GM12878 (cell line): ENCODE results near the gene ZNF554. TPM values are rescaled to one million over a fixed set of nuclear protein-coding genes. Genes with fewer than 3 reads are reported as not detected.

Experiments
- ATAC-seq: fragments of 200-7000 bp; cut with Tn5 transposase; 3 replicates; pipeline ENCODE4 v1.9.1; 2020; ENCODE audit warnings: mild to moderate bottlenecking, moderate library complexity
- BruUV-seq: library from RNA; stranded (reverse); fragments of 400-500 nt; replicated peaks from 2 replicates; lab custom pipeline; 2021; lab: Mats Ljungman, UMichigan
- CTCF ChIA-PET: fragments of 300-600 bp; sonication (Branson Sonifier 250); formaldehyde crosslinking; extraction: SDS; loops from one replicate; lab custom pipeline; 2021; ENCODE audit warnings: inconsistent platforms; lab: Yijun Ruan, JAX
- POLR2A ChIA-PET: fragments of 350-600 bp; formaldehyde crosslinking; extraction: SDS; loops from one replicate; lab custom pipeline; 2021; ENCODE audit warnings: inconsistent platforms; lab: Charles Lee
- RAD21 ChIA-PET: fragments of 300-600 bp; sonication (Branson Sonifier 250); formaldehyde crosslinking; loops from one replicate; lab custom pipeline; 2023; ENCODE audit warnings: antibody characterized with exemption; ENCODE audit not compliant: unreplicated experiment; lab: Charles Lee
- SMC1A ChIA-PET: fragments of 300-600 bp; sonication (Branson Sonifier 250); formaldehyde crosslinking; loops from one replicate; lab custom pipeline; 2023; ENCODE audit not compliant: unreplicated experiment, uncharacterized antibody; lab: Charles Lee
- DNase-seq: peaks from one replicate; pipeline ENCODE4 v3.0.0-alpha.2; 2011; ENCODE audit warnings: low read depth, low spot score
- FAIRE-seq: peaks from 3 replicates; lab custom pipeline; 2011; peaks lifted over from hg19 to GRCh38; lab: Jason Lieb, UNC
- H2AFZ ChIP-seq: 2 replicates; pipeline ENCODE4 v1.6.0; 2011; ENCODE audit warnings: low read depth, low read length, control low read depth; ENCODE audit not compliant: control insufficient read depth
- H3K27ac ChIP-seq: 2 replicates; pipeline ENCODE4 v1.5.1; 2011; ENCODE audit warnings: control low read depth; ENCODE audit not compliant: control insufficient read depth, insufficient read depth
- H3K27me3 ChIP-seq, 2 experiments: replicated peaks in 1 of 2; 2 replicates each; pipeline versions ENCODE4 v1.6.0 to v1.6.1; 2011; ENCODE audit warnings: low read length in 1 of 2; ENCODE audit not compliant: control insufficient read depth in 2 of 2, insufficient read depth in 2 of 2
- H3K36me3 ChIP-seq, 2 experiments: 2 replicates each; pipeline ENCODE4 v1.5.1; 2011; ENCODE audit warnings: low read length in 1 of 2; ENCODE audit not compliant: control insufficient read depth in 2 of 2, insufficient read depth in 2 of 2
- H3K4me1 ChIP-seq: 2 replicates; pipeline ENCODE4 v1.6.1; 2011; ENCODE audit warnings: mild to moderate bottlenecking, low read length, moderate library complexity, mixed read lengths; ENCODE audit not compliant: control insufficient read depth, insufficient read depth
- H3K4me2 ChIP-seq: 2 replicates; pipeline ENCODE4 v1.6.0; 2011; ENCODE audit warnings: control low read depth; ENCODE audit not compliant: control insufficient read depth, insufficient read depth
- H3K4me3 ChIP-seq: fragments of 200-600 bp; sonication (generic); 2 replicates; pipeline ENCODE4 v1.5.1; 2016
- H3K79me2 ChIP-seq: 2 replicates; pipeline ENCODE4 v1.6.0; 2011; ENCODE audit warnings: low read length; ENCODE audit not compliant: control insufficient read depth, insufficient read depth
- H3K9ac ChIP-seq: 2 replicates; pipeline ENCODE4 v1.8.0; 2011; ENCODE audit warnings: low read length, control low read depth, mixed read lengths; ENCODE audit not compliant: control insufficient read depth, insufficient read depth
- H3K9me3 ChIP-seq: replicated peaks from 3 replicates; pipeline ENCODE4 v1.5.1; 2011; ENCODE audit warnings: mild to moderate bottlenecking, low read length; ENCODE audit not compliant: control insufficient read depth, insufficient read depth
- H4K20me1 ChIP-seq: 2 replicates; pipeline ENCODE4 v1.6.0; 2011; ENCODE audit not compliant: control insufficient read depth, insufficient read depth
- PML ChIP-seq: IDR thresholded peaks from 2 replicates; pipeline ENCODE4 v1.6.1; 2012; ENCODE audit warnings: low read length, inconsistent platforms
- WGBS: methylation state at CpG from one replicate; pipeline ENCODE4 v1.1.6; 2016; ENCODE audit warnings: low lambda C conversion rate; ENCODE audit not compliant: insufficient replicate concordance, insufficient coverage; ENCODE audit errors: missing lambda C conversion rate; 5-methylcytosine and 5-hydroxymethylcytosine counted together
- in situ Hi-C: fragments of 300-500 bp; cut with MboI; formaldehyde crosslinking; loops from 9 replicates; pipeline ENCODE4 v1.14.3; 2018; ENCODE audit warnings: mixed read lengths
- intact Hi-C: fragments of 100-400 bp; cut with micrococcal nuclease; formaldehyde crosslinking; loops from one replicate; pipeline ENCODE4 v1.14.2; 2022; ENCODE audit not compliant: unreplicated experiment
- polyA plus RNA-seq, 11 experiments: library from polyadenylated mRNA; depleted of rRNA in 4 of 11; unstranded in 6 of 11; stranded (reverse) in 5 of 11; fragments of >200 nt; fragmentation: Nextera tagmentation in 4 of 11; fragmentation: Illumina TruSeq in 1 of 11; extraction: Ambion mirVana in 4 of 11; extraction: Trizol in 1 of 11; gene quantifications; 1 replicate in 1 of 11; 2 replicates in 10 of 11; pipeline versions ENCODE4 v1.2.1 to v1.2.3, GENCODE V29; 2011 to 2016; ENCODE audit warnings: inconsistent platforms in 2 of 11, missing spikeins in 2 of 11, low read depth in 1 of 11
- total RNA-seq, 4 experiments: library from RNA; depleted of rRNA in 3 of 4; stranded (reverse); fragments of >200 nt in 3 of 4; fragmentation: Illumina TruSeq in 1 of 4; extraction: Trizol in 1 of 4; gene quantifications; 2 replicates each; pipeline versions ENCODE4 v1.2.1 to v1.2.3, GENCODE V29; 2013 to 2021
- TF ChIP-seq, protein P1 (sequence below): fragments of 450-650 bp; IDR thresholded peaks from 2 replicates; pipeline ENCODE4 v1.6.1; 2018; ENCODE audit warnings: mild to moderate bottlenecking, low read depth, moderate library complexity; ENCODE audit not compliant: partially characterized antibody

Gene ZNF554
- total and polyA plus RNA-seq, 10 of the 15 experiments (the other 5 are each of a cell fraction or from before 2014, with no cell fraction given), result 0.19 to 2.1 (median 1.4) TPM

DNA sequence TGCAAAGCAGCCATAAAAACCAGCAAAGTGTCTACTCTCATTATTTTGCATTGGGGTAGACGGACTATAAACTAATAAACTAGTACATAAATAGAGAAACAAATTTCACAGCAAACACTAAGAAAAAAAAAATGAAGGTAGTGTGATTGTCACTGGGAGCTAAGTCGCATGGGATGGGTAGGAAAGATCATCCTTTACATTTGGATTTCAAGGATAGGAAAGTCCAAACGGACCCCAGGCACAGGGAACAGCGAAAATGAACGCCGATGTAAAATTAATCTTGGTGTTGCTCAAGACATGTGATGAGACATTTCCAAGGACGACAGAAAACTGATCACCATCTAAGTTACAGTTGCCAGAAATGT, 35.9 kb upstream of the ZNF554 start:
- DNase-seq, result no peak
- in situ Hi-C loops, result no loop called here
- ATAC-seq, result no peak
- Histone ChIP-seq H3K79me2 (peaks cover 75% of the 10 kb centered on the region), H3K4me2 (peak overlapping the region; percentile 52), H3K27ac (peak overlapping the region; percentile 65; the same call in 1 of the 2 replicates), H4K20me1 (no peaks in the 10 kb centered on the region), H3K4me1 (peaks cover 25% of the 10 kb centered on the region), H3K36me3 (peaks cover 2% of the 10 kb centered on the region in 2 experiments; a peak in 3 of 4 replicates), H2AFZ (peak overlapping the region; percentile 85), H3K9me3 (no peaks in the 10 kb centered on the region), H3K27me3 (no peaks in the 10 kb centered on the region), H3K9ac (no peak overlapping the region), H3K4me3 (no peak overlapping the region)
- BruUV-seq, result no TSS peak
- RAD21 ChIA-PET, result interaction anchor here (1.1 to 1.7 kb wide), 2 partner anchors 85 to 135 kb away, joined by 4 to 6 read pairs; no protein-coding TSS in a partner anchor
- TF ChIP-seq, protein P1, sequence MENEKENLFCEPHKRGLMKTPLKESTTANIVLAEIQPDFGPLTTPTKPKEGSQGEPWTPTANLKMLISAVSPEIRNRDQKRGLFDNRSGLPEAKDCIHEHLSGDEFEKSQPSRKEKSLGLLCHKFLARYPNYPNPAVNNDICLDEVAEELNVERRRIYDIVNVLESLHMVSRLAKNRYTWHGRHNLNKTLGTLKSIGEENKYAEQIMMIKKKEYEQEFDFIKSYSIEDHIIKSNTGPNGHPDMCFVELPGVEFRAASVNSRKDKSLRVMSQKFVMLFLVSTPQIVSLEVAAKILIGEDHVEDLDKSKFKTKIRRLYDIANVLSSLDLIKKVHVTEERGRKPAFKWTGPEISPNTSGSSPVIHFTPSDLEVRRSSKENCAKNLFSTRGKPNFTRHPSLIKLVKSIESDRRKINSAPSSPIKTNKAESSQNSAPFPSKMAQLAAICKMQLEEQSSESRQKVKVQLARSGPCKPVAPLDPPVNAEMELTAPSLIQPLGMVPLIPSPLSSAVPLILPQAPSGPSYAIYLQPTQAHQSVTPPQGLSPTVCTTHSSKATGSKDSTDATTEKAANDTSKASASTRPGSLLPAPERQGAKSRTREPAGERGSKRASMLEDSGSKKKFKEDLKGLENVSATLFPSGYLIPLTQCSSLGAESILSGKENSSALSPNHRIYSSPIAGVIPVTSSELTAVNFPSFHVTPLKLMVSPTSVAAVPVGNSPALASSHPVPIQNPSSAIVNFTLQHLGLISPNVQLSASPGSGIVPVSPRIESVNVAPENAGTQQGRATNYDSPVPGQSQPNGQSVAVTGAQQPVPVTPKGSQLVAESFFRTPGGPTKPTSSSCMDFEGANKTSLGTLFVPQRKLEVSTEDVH, result no peak
- 0 out of 2 replicates have a peak, but pooled peaks have one; percentile 7 for TF ChIP-seq PML
- FAIRE-seq, result no peak
- intact Hi-C loops, result loop anchor here (5.0 to 10.0 kb wide), 2 partner anchors 36 to 509 kb away; no protein-coding TSS in a partner anchor
- SMC1A ChIA-PET, result interaction anchor here (1.1 to 1.6 kb wide), 2 partner anchors 34 to 252 kb away, joined by 3 to 6 read pairs; no protein-coding TSS in a partner anchor
- WGBS, result 76% methylated on average over 7 of the region's 7 CpGs
- POLR2A ChIA-PET, result interaction anchor here (0.8 to 1.1 kb wide), 2 partner anchors 8 to 20 kb away, joined by 3 read pairs; no protein-coding TSS in a partner anchor
- CTCF ChIA-PET, result interaction anchor here (0.7 to 1.3 kb wide), 4 partner anchors 16 to 195 kb away, joined by 3 to 4 read pairs (median 3); partner anchors contain the start of gene ZNF57
